ENCODE results near the gene PACRG. TPM values are rescaled to one million over a fixed set of nuclear protein-coding genes. Genes with fewer than 3 reads are reported as not detected.

The PACRG gene
- total RNA-seq, 1 experiment from 2014 or later, result 0.59 TPM

- ATAC-seq (no peak), DNase-seq (ENCODE audit: low read depth, low spot score) (no peak)
- Histone ChIP-seq H3K4me3 (ENCODE audit: low read depth in 2 of 2, low read length in 2 of 2) (no peak overlapping the region), H3K9me3 (ENCODE audit: control insufficient read depth, insufficient read depth, low read depth, low read length) (no peaks in the 10 kb centered on the region), H3K27me3 (ENCODE audit: control insufficient read depth, insufficient read depth, low read length) (no peaks in the 10 kb centered on the region), H3K36me3 (ENCODE audit: control insufficient read depth, insufficient read depth, low read length) (no peaks in the 10 kb centered on the region), H3K27ac (ENCODE audit: low read length) (no peak overlapping the region), H3K4me1 (ENCODE audit: control insufficient read depth, insufficient read depth, low read length) (no peaks in the 10 kb centered on the region)
- ChIA-PET POLR2A (no interaction called here), CTCF (no interaction called here)
- no peak for TF ChIP-seq REST (IDR thresholded peaks at IDR 0.05; ENCODE audit: insufficient read depth in 1 of 2, low read depth in 2 of 2, low read length in 1 of 2)
- no peak for TF ChIP-seq TCF7L2 (IDR thresholded peaks at IDR 0.05; ENCODE audit: low read depth, low read length)
- TF ChIP-seq POLR2AphosphoS5 (IDR thresholded peaks at IDR 0.05; ENCODE audit: low read depth, low read length), result no peak
- TF ChIP-seq CTCF (IDR thresholded peaks at IDR 0.05), result no peak
- TF ChIP-seq SIN3A (IDR thresholded peaks at IDR 0.05; ENCODE audit: borderline replicate concordance, insufficient read depth, low read depth, low read length), result no peak
- intact Hi-C loops (cut with micrococcal nuclease; ENCODE audit: unreplicated experiment), result loop anchor here (10.0 kb wide), 2 partner anchors 136 to 766 kb away; no protein-coding TSS in a partner anchor
- no TSS peak for BruUV-seq (replicated peaks)
- in situ Hi-C loops (cut with HindIII; ENCODE audit: low pct_unique_long_range_greater_than_20kb, low sequenced_read_pairs), result no loop called here
These were observed 461.0 kb downstream of the PACRG start for GRCh38 chr6:163188746-163189145.

GRCh38 chr6:163189609-163190008 lies 461.8 kb downstream of the PACRG start:
- TF ChIP-seq SIN3A (IDR thresholded peaks at IDR 0.05; ENCODE audit: borderline replicate concordance, insufficient read depth, low read depth, low read length), result no peak
- TF ChIP-seq TCF7L2 (IDR thresholded peaks at IDR 0.05; ENCODE audit: low read depth, low read length), result no peak
- TF ChIP-seq CTCF (IDR thresholded peaks at IDR 0.05), result no peak
- no peak for TF ChIP-seq REST (IDR thresholded peaks at IDR 0.05; ENCODE audit: insufficient read depth in 1 of 2, low read depth in 2 of 2, low read length in 1 of 2)
- no peak for TF ChIP-seq POLR2AphosphoS5 (IDR thresholded peaks at IDR 0.05; ENCODE audit: low read depth, low read length)
- H3K4me1 ChIP-seq (ENCODE audit: control insufficient read depth, insufficient read depth, low read length), result no peaks in the 10 kb centered on the region
- intact Hi-C loops (cut with micrococcal nuclease; ENCODE audit: unreplicated experiment) (loop anchor here (10.0 kb wide), 2 partner anchors 135 to 765 kb away; no protein-coding TSS in a partner anchor), in situ Hi-C loops (cut with HindIII; ENCODE audit: low pct_unique_long_range_greater_than_20kb, low sequenced_read_pairs) (no loop called here)
- ATAC-seq, result no peak
- no TSS peak for BruUV-seq (replicated peaks)
- DNase-seq (ENCODE audit: low read depth, low spot score), result no peak
- H3K9me3 ChIP-seq (ENCODE audit: control insufficient read depth, insufficient read depth, low read depth, low read length), result no peaks in the 10 kb centered on the region
- POLR2A ChIA-PET, result no interaction called here
- no peaks in the 10 kb centered on the region for H3K36me3 ChIP-seq (ENCODE audit: control insufficient read depth, insufficient read depth, low read length)
- H3K27ac ChIP-seq (ENCODE audit: low read length), result no peak overlapping the region
- no peak overlapping the region for H3K4me3 ChIP-seq (ENCODE audit: low read depth in 2 of 2, low read length in 2 of 2)
- CTCF ChIA-PET, result no interaction called here
- H3K27me3 ChIP-seq (ENCODE audit: control insufficient read depth, insufficient read depth, low read length), result no peaks in the 10 kb centered on the region
